HepG2 (cell line): ENCODE data around the gene STUB1. TPM values are rescaled to one million over a fixed set of nuclear protein-coding genes. Genes with fewer than 3 reads are reported as not detected.

ENCODE experiments used
- GMEB2 ChIP-seq: IDR thresholded peaks from 2 replicates; pipeline ENCODE4 v1.6.1; 2016; ENCODE audit warnings: missing biosample characterization, missing genetic modification reagents, low read depth
- SMAD3 ChIP-seq: sonication (generic); formaldehyde crosslinking; IDR thresholded peaks from 2 replicates; pipeline ENCODE4 v1.4.0; 2020; ENCODE audit warnings: missing genetic modification reagents
- STAT5B ChIP-seq: sonication (generic); formaldehyde crosslinking; IDR thresholded peaks from 2 replicates; pipeline ENCODE4 v1.4.0; 2020; ENCODE audit warnings: missing genetic modification reagents
- TFDP1 ChIP-seq: IDR thresholded peaks from 2 replicates; pipeline ENCODE4 v1.6.1; 2016; ENCODE audit warnings: missing compliant biosample characterization, missing genetic modification reagents, borderline replicate concordance
- ZFP62 ChIP-seq: sonication (generic); formaldehyde crosslinking; IDR thresholded peaks from 2 replicates; pipeline ENCODE4 v1.4.0; 2020; ENCODE audit warnings: missing genetic modification reagents
- ZHX2 ChIP-seq, 2 experiments: sonication (generic) in 1 of 2; formaldehyde crosslinking in 1 of 2; IDR thresholded peaks; 2 replicates each; pipeline versions ENCODE4 v1.6.1 to v1.9.0; 2014 to 2022; ENCODE audit warnings: antibody characterized with exemption in 1 of 2, borderline replicate concordance in 1 of 2, inconsistent platforms in 1 of 2, low read depth in 1 of 2, missing genetic modification reagents in 1 of 2
- ZNF30 ChIP-seq: sonication (generic); formaldehyde crosslinking; IDR thresholded peaks from 2 replicates; pipeline ENCODE4 v1.5.0; 2020; ENCODE audit warnings: mild to moderate bottlenecking, missing genetic modification reagents
- ZNF674 ChIP-seq: sonication (generic); formaldehyde crosslinking; IDR thresholded peaks from 2 replicates; pipeline ENCODE4 v1.5.0; 2020; ENCODE audit warnings: low read depth, mild to moderate bottlenecking, missing genetic modification reagents
- ZNF7 ChIP-seq: IDR thresholded peaks from 2 replicates; pipeline ENCODE4 v1.6.1; 2016; ENCODE audit warnings: missing biosample characterization, missing genetic modification reagents
- ZSCAN25 ChIP-seq: sonication (generic); formaldehyde crosslinking; IDR thresholded peaks from 2 replicates; pipeline ENCODE4 v1.8.0; 2022; ENCODE audit warnings: mild to moderate bottlenecking, missing genetic modification reagents
- polyA plus RNA-seq, 8 experiments: library from polyadenylated mRNA; depleted of rRNA in 3 of 8; stranded (reverse) in 7 of 8; unstranded in 1 of 8; fragments of >200 nt; fragmentation: Illumina TruSeq in 4 of 8; extraction: Trizol in 4 of 8; gene quantifications; 2 replicates each; pipeline versions ENCODE4 v1.2.1 to v1.2.3, GENCODE V29; 2011 to 2016; ENCODE audit warnings: low read depth in 4 of 8, missing spikeins in 1 of 8, mixed read lengths in 1 of 8; ENCODE audit not compliant: insufficient read depth in 1 of 8
- total RNA-seq, 5 experiments: library from RNA; depleted of rRNA; stranded (reverse); fragments of >200 nt; fragmentation: Illumina TruSeq; extraction: Trizol; gene quantifications; 2 replicates each; pipeline ENCODE4 v1.2.3, GENCODE V29; 2016; ENCODE audit warnings: low read depth in 1 of 5
- TF ChIP-seq, protein P1 (sequence below): sonication (generic); formaldehyde crosslinking; IDR thresholded peaks from 2 replicates; pipeline ENCODE4 v1.4.0; 2020; ENCODE audit warnings: missing genetic modification reagents

The STUB1 gene
- total and polyA plus RNA-seq, 2 of the 13 experiments (the other 11 are each of a cell fraction or from before 2014, with no cell fraction given), result 52.9 to 78.2 TPM

DNA sequence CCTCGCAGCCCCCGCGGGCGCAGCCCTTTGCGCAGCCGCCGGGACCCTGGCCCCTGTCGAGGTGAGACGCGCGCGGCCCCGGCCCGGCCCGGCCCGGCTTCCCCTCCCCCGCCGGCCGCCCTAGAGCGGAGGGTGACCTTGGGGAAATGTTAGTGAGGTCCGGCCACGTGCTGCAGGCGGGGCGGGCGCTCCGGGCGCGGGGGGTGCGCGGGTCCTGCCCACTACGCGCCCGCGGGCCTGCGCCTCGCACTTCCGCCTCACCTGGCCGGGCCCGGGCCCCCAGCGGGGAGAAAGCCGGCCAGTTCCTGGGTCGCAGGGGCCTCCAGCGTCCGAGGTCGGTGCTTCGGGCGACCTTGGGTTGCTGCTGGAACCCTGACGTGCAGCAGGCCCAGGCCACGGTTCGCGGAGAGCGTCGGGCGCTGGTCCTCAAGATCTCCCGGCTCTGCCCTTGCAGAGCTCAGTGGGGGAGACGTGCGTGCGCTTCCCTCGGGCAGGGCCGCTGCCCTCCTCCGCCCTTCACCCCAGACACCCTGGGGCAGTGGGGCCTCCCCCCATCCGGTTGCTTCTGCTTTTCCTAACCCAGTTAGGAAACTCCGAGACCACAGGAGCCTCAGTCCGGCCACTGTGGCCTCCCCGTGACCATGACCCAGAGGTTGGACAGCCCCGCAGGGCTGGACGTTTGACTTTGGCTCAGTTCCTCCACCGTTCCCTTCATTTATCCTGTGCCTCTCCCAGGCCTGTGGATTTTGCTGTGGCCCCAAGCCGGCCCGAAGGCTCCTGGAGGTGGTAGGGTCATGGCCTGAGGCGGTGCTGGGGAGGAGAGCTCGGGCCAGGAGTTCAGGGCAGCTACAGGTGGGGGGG lies 37.8 kb upstream of the STUB1 start (continued):
- no peak for TF ChIP-seq ZNF674 (CRISPR knock-in tag)
- TF ChIP-seq ZFP62 (CRISPR knock-in tag), result no peak
- TF ChIP-seq ZNF30 (CRISPR knock-in tag), result no peak
- peak; percentile 36; the same call in 1 of the 2 replicates for TF ChIP-seq ZSCAN25 (CRISPR knock-in tag)
- TF ChIP-seq STAT5B (CRISPR knock-in tag), result peak; percentile 76; the same call in 1 of the 2 replicates
- TF ChIP-seq TFDP1 (CRISPR knock-in tag), result peak; percentile 87; the same call in 1 of the 2 replicates
- TF ChIP-seq GMEB2, result no peak
- TF ChIP-seq ZNF7 (CRISPR knock-in tag), result no peak
- TF ChIP-seq, protein P1, sequence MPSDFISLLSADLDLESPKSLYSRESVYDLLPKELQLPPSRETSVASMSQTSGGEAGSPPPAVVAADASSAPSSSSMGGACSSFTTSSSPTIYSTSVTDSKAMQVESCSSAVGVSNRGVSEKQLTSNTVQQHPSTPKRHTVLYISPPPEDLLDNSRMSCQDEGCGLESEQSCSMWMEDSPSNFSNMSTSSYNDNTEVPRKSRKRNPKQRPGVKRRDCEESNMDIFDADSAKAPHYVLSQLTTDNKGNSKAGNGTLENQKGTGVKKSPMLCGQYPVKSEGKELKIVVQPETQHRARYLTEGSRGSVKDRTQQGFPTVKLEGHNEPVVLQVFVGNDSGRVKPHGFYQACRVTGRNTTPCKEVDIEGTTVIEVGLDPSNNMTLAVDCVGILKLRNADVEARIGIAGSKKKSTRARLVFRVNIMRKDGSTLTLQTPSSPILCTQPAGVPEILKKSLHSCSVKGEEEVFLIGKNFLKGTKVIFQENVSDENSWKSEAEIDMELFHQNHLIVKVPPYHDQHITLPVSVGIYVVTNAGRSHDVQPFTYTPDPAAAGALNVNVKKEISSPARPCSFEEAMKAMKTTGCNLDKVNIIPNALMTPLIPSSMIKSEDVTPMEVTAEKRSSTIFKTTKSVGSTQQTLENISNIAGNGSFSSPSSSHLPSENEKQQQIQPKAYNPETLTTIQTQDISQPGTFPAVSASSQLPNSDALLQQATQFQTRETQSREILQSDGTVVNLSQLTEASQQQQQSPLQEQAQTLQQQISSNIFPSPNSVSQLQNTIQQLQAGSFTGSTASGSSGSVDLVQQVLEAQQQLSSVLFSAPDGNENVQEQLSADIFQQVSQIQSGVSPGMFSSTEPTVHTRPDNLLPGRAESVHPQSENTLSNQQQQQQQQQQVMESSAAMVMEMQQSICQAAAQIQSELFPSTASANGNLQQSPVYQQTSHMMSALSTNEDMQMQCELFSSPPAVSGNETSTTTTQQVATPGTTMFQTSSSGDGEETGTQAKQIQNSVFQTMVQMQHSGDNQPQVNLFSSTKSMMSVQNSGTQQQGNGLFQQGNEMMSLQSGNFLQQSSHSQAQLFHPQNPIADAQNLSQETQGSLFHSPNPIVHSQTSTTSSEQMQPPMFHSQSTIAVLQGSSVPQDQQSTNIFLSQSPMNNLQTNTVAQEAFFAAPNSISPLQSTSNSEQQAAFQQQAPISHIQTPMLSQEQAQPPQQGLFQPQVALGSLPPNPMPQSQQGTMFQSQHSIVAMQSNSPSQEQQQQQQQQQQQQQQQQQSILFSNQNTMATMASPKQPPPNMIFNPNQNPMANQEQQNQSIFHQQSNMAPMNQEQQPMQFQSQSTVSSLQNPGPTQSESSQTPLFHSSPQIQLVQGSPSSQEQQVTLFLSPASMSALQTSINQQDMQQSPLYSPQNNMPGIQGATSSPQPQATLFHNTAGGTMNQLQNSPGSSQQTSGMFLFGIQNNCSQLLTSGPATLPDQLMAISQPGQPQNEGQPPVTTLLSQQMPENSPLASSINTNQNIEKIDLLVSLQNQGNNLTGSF (CRISPR knock-in tag), result no peak
- TF ChIP-seq SMAD3, result no peak
- no peak for TF ChIP-seq ZHX2 (IDR thresholded peaks at IDR 0.05; ENCODE audit: low read depth)
- TF ChIP-seq ZHX2 (CRISPR knock-in tag; IDR thresholded peaks at IDR 0.05; ENCODE audit: borderline replicate concordance), result 0 out of 2 replicates have a peak, but pooled peaks have one; percentile 62
